ENCODE measurements around the gene IL1F10.

IL1F10 gene

GRCh38 chr2:113067681-113068080, at the start of gene IL1F10:
Gene IL1F10, plus strand, starts transcription at chr2:113067970. Its CDS starts 4,769 bp downstream, at chr2:113072739.
- H3K27ac ChIP-seq, result no peak within 1 kb of the TSS
- H3K36me3 ChIP-seq (ENCODE audit: control insufficient read depth, insufficient read depth, low read length), result no peaks in the 10 kb centered on the region
- H3K9ac ChIP-seq, result no peak within 1 kb of the TSS
- no peaks in the 10 kb centered on the region for H3K27me3 ChIP-seq (ENCODE audit: control insufficient read depth, insufficient read depth, low read length)
- H2AFZ ChIP-seq, result no peak within 1 kb of the TSS
- no peaks in the 10 kb centered on the region for H3K4me1 ChIP-seq
- no peak within 1 kb of the TSS for H3K4me3 ChIP-seq (ENCODE audit: low read depth, low read length)
- no peaks in the 10 kb centered on the region for H3K79me2 ChIP-seq
- no peaks in the 10 kb centered on the region for H3K9me3 ChIP-seq (ENCODE audit: control insufficient read depth, low read length)
- no peak for TF ChIP-seq CTCF (IDR thresholded peaks at IDR 0.05)
- no peak within 1 kb of the TSS for H3K4me2 ChIP-seq (ENCODE audit: low read length)

GRCh38 chr2:113018509-113018908, 49.3 kb upstream of the IL1F10 start:
- Histone ChIP-seq H3K79me2 (no peaks in the 10 kb centered on the region), H2AFZ (no peak overlapping the region), H3K4me3 (ENCODE audit: low read depth, low read length) (no peak overlapping the region), H3K4me2 (ENCODE audit: low read length) (no peak overlapping the region), H3K9me3 (ENCODE audit: control insufficient read depth, low read length) (no peaks in the 10 kb centered on the region), H3K4me1 (no peaks in the 10 kb centered on the region), H3K9ac (no peak overlapping the region), H3K36me3 (ENCODE audit: control insufficient read depth, insufficient read depth, low read length) (no peaks in the 10 kb centered on the region), H3K27ac (no peak overlapping the region), H3K27me3 (ENCODE audit: control insufficient read depth, insufficient read depth, low read length) (no peaks in the 10 kb centered on the region)
- no peak for TF ChIP-seq CTCF (IDR thresholded peaks at IDR 0.05)

GRCh38 chr2:113021312-113021711, 46.5 kb upstream of the IL1F10 start:
- Histone ChIP-seq H2AFZ (no peak overlapping the region), H3K27me3 (ENCODE audit: control insufficient read depth, insufficient read depth, low read length) (no peaks in the 10 kb centered on the region), H3K9ac (no peak overlapping the region), H3K79me2 (no peaks in the 10 kb centered on the region), H3K9me3 (ENCODE audit: control insufficient read depth, low read length) (no peaks in the 10 kb centered on the region), H3K27ac (no peak overlapping the region), H3K4me1 (no peaks in the 10 kb centered on the region), H3K36me3 (ENCODE audit: control insufficient read depth, insufficient read depth, low read length) (no peaks in the 10 kb centered on the region), H3K4me3 (ENCODE audit: low read depth, low read length) (no peak overlapping the region), H3K4me2 (ENCODE audit: low read length) (no peak overlapping the region)
- no peak for TF ChIP-seq CTCF (IDR thresholded peaks at IDR 0.05)

GRCh38 chr2:113024764-113025163, 43.0 kb upstream of the IL1F10 start:
- H3K4me1 ChIP-seq, result no peaks in the 10 kb centered on the region
- no peak for TF ChIP-seq CTCF (IDR thresholded peaks at IDR 0.05)
- no peak overlapping the region for H2AFZ ChIP-seq
- H3K4me2 ChIP-seq (ENCODE audit: low read length), result no peak overlapping the region
- no peaks in the 10 kb centered on the region for H3K9me3 ChIP-seq (ENCODE audit: control insufficient read depth, low read length)
- no peaks in the 10 kb centered on the region for H3K36me3 ChIP-seq (ENCODE audit: control insufficient read depth, insufficient read depth, low read length)
- H3K27me3 ChIP-seq (ENCODE audit: control insufficient read depth, insufficient read depth, low read length), result no peaks in the 10 kb centered on the region
- no peaks in the 10 kb centered on the region for H3K79me2 ChIP-seq
- no peak overlapping the region for H3K9ac ChIP-seq
- H3K4me3 ChIP-seq (ENCODE audit: low read depth, low read length), result no peak overlapping the region
- no peak overlapping the region for H3K27ac ChIP-seq

- Histone ChIP-seq H3K9me3 (ENCODE audit: control insufficient read depth, low read length) (no peaks in the 10 kb centered on the region), H3K4me2 (ENCODE audit: low read length) (no peak overlapping the region), H2AFZ (no peak overlapping the region), H3K27ac (no peak overlapping the region), H3K4me1 (no peaks in the 10 kb centered on the region), H3K27me3 (ENCODE audit: control insufficient read depth, insufficient read depth, low read length) (no peaks in the 10 kb centered on the region), H3K4me3 (ENCODE audit: low read depth, low read length) (no peak overlapping the region), H3K79me2 (no peaks in the 10 kb centered on the region), H3K9ac (no peak overlapping the region), H3K36me3 (ENCODE audit: control insufficient read depth, insufficient read depth, low read length) (no peaks in the 10 kb centered on the region)
- no peak for TF ChIP-seq CTCF (IDR thresholded peaks at IDR 0.05)
Observed at GRCh38 chr2:113025737-113026136, 42.0 kb upstream of the IL1F10 start.

All from parathyroid adenoma (tissue), 2 donors.